ENCODE results near the gene SYT13. TPM values are rescaled to one million over a fixed set of nuclear protein-coding genes. Genes with fewer than 3 reads are reported as not detected.

Gene SYT13
- total RNA-seq, 1 experiment from 2014 or later, result not detected

DNA sequence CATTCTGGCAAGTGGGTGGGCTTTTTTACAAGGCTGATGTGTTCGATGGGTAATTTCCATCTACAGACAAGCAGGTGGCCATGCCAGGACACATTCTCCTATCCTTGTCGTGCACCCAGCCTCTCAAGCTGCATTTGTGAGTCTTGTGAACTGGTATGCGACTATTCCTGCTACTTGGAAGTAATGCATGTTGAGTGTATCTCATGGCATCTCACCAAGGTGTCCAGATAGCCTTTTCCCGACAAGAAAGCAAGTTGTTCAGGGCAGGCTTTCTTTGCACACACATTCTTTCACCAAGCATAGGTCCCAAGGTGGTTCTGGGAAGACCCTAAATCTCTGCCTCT, 18.8 kb upstream of the SYT13 start:
- H3K36me3 ChIP-seq (ENCODE audit: low read depth), result no peaks in the 10 kb centered on the region
- H2AFZ ChIP-seq, result no peak overlapping the region
- TF ChIP-seq, protein P1, sequence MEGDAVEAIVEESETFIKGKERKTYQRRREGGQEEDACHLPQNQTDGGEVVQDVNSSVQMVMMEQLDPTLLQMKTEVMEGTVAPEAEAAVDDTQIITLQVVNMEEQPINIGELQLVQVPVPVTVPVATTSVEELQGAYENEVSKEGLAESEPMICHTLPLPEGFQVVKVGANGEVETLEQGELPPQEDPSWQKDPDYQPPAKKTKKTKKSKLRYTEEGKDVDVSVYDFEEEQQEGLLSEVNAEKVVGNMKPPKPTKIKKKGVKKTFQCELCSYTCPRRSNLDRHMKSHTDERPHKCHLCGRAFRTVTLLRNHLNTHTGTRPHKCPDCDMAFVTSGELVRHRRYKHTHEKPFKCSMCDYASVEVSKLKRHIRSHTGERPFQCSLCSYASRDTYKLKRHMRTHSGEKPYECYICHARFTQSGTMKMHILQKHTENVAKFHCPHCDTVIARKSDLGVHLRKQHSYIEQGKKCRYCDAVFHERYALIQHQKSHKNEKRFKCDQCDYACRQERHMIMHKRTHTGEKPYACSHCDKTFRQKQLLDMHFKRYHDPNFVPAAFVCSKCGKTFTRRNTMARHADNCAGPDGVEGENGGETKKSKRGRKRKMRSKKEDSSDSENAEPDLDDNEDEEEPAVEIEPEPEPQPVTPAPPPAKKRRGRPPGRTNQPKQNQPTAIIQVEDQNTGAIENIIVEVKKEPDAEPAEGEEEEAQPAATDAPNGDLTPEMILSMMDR (conservative IDR thresholded peaks at IDR 0.05), result no peak
- TF ChIP-seq EZH2 (IDR thresholded peaks at IDR 0.05; ENCODE audit: low read depth), result no peak
- no peaks in the 10 kb centered on the region for H3K4me1 ChIP-seq (replicated peaks; ENCODE audit: insufficient read depth)
- ChIA-PET CTCF (no interaction called here), POLR2A (ENCODE audit: unreplicated experiment) (no interaction called here)
- peaks cover 77% of the 10 kb centered on the region for H3K27me3 ChIP-seq (ENCODE audit: insufficient read depth, low read depth)
- intact Hi-C loops (cut with micrococcal nuclease; ENCODE audit: unreplicated experiment), result no loop called here
- no peak for DNase-seq
- no TSS peak for BruUV-seq (replicated peaks)
- no peaks in the 10 kb centered on the region for H3F3A ChIP-seq (ENCODE audit: insufficient read depth, low read depth)
- no peaks in the 10 kb centered on the region for H3K9me3 ChIP-seq (ENCODE audit: insufficient read depth, low read depth)
- H3K27ac ChIP-seq, result no peak overlapping the region
- no peak overlapping the region for H3K4me2 ChIP-seq
- no peaks in the 10 kb centered on the region for H3K9me2 ChIP-seq (ENCODE audit: insufficient read depth)
- no peaks in the 10 kb centered on the region for H4K20me1 ChIP-seq (ENCODE audit: insufficient read depth)
- H3K4me3 ChIP-seq, result no peak overlapping the region
- no peaks in the 10 kb centered on the region for H3K79me2 ChIP-seq (ENCODE audit: low read depth)

DNA sequence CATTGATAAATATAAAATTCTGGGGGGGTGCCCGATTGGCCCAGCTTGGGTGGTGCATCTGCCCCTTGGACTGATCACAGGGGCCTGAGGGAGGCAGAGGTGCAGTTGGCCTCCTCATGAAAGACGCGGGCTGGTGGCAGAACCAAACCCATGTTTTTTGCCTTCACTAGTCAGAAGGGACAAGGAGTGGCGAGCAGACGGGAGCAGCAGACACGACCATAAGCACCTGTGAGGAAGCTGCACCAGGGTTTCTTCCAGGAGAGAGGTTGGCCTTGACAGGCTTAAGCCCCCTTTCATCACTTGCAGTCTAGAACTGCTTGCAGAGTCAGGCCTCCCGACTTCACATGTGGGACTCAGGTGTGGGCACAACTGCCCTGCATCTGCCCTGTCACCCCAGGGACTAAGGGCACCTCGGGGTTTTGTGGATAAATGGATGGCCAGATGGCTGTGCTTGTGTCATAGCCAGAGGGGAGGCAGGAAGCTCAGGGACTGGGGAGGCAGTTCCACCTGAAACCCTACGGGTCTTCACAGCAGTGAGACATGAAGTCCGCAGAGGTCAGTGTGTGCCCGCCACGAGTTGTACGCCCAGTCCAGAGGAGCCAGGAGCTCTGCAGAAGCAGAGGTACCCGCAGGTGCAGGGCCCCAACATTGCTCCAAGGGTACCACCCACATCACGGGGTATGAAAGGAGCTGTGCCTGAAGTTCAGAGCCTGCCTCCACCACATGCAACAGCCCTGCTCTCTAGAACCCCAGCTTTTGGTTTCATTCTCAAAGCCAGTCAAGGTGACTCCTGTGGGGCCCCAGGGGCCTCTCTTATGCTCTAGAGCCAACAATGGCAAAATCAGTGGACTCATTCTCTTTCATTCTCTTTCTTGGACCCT, 18.2 kb upstream of the SYT13 start:
- Histone ChIP-seq H3K79me2 (ENCODE audit: low read depth) (no peaks in the 10 kb centered on the region), H3K36me3 (ENCODE audit: low read depth) (no peaks in the 10 kb centered on the region), H3K27ac (no peak overlapping the region), H3K27me3 (ENCODE audit: insufficient read depth, low read depth) (peaks cover 83% of the 10 kb centered on the region), H3K9me2 (ENCODE audit: insufficient read depth) (no peaks in the 10 kb centered on the region), H3K9me3 (ENCODE audit: insufficient read depth, low read depth) (no peaks in the 10 kb centered on the region), H3F3A (ENCODE audit: insufficient read depth, low read depth) (no peaks in the 10 kb centered on the region), H2AFZ (no peak overlapping the region), H4K20me1 (ENCODE audit: insufficient read depth) (no peaks in the 10 kb centered on the region), H3K4me1 (replicated peaks; ENCODE audit: insufficient read depth) (no peaks in the 10 kb centered on the region), H3K4me2 (no peak overlapping the region), H3K4me3 (no peak overlapping the region)
- BruUV-seq (replicated peaks), result no TSS peak
- no peak for DNase-seq
- TF ChIP-seq, protein P1 (conservative IDR thresholded peaks at IDR 0.05), result no peak
- TF ChIP-seq EZH2 (IDR thresholded peaks at IDR 0.05; ENCODE audit: low read depth), result no peak
- ChIA-PET POLR2A (ENCODE audit: unreplicated experiment) (interaction anchor here (0.7 kb wide), 1 partner anchor 92 kb away, joined by 7 read pairs; no protein-coding TSS in a partner anchor), CTCF (no interaction called here)
- intact Hi-C loops (cut with micrococcal nuclease; ENCODE audit: unreplicated experiment), result no loop called here

DNA sequence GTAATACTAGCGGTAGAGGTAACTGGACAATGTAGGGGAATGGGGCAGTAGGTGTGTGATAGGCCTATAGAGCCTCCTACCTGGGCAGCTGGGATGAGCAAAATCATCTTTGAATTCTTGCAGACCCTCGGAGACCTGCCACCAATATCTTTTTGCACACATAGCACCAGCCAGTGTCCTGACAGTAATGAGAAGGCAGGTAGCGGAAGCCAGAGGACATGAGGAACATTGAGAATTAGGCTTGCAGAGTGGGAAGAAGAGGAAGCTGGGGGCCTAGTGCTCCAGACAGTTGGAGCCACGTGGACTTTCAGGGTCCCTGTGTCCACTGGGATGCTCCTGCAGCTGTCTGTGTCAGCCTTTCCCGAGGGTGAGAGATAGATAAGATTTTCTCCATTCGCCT, 17.2 kb upstream of the SYT13 start:
- POLR2A ChIA-PET (ENCODE audit: unreplicated experiment), result interaction anchor here (0.7 kb wide), 1 partner anchor 91 kb away, joined by 7 read pairs; no protein-coding TSS in a partner anchor
- CTCF ChIA-PET, result no interaction called here
- Histone ChIP-seq H3K79me2 (ENCODE audit: low read depth) (no peaks in the 10 kb centered on the region), H3K4me1 (replicated peaks; ENCODE audit: insufficient read depth) (no peaks in the 10 kb centered on the region), H3K4me3 (no peak overlapping the region), H3K27ac (no peak overlapping the region), H3K9me3 (ENCODE audit: insufficient read depth, low read depth) (no peaks in the 10 kb centered on the region), H3K4me2 (no peak overlapping the region), H3K36me3 (ENCODE audit: low read depth) (no peaks in the 10 kb centered on the region), H3F3A (ENCODE audit: insufficient read depth, low read depth) (no peaks in the 10 kb centered on the region), H3K27me3 (ENCODE audit: insufficient read depth, low read depth) (peaks cover 80% of the 10 kb centered on the region), H3K9me2 (ENCODE audit: insufficient read depth) (no peaks in the 10 kb centered on the region), H4K20me1 (ENCODE audit: insufficient read depth) (no peaks in the 10 kb centered on the region), H2AFZ (no peak overlapping the region)
- BruUV-seq (replicated peaks), result no TSS peak
- TF ChIP-seq EZH2 (IDR thresholded peaks at IDR 0.05; ENCODE audit: low read depth), result no peak
- TF ChIP-seq, protein P1 (conservative IDR thresholded peaks at IDR 0.05), result no peak
- DNase-seq, result no peak
- intact Hi-C loops (cut with micrococcal nuclease; ENCODE audit: unreplicated experiment), result no loop called here

All from PC-9 (cell line).